H1 (cell line): Measurements from ENCODE around the gene DLG5.

ENCODE experiments used
- BRCA1 ChIP-seq: IDR thresholded peaks from 2 replicates; pipeline ENCODE4 v1.6.1; 2012; ENCODE audit warnings: low read depth, low read length, improper control_type of control experiment
- CREB1 ChIP-seq: IDR thresholded peaks from 2 replicates; pipeline ENCODE4 v1.6.1; 2012; ENCODE audit warnings: inconsistent platforms
- GTF2F1 ChIP-seq: IDR thresholded peaks from 2 replicates; pipeline ENCODE4 v1.6.1; 2012; ENCODE audit warnings: low read depth, low read length, improper control_type of control experiment, borderline replicate concordance
- JUND ChIP-seq: IDR thresholded peaks from 2 replicates; pipeline ENCODE4 v1.6.1; 2011; ENCODE audit warnings: mild to moderate bottlenecking, improper control_type of control experiment, low read length
- MAFK ChIP-seq: IDR thresholded peaks from 2 replicates; pipeline ENCODE4 v1.6.1; 2012; ENCODE audit warnings: low read depth, mild to moderate bottlenecking, improper control_type of control experiment, low read length
- POLR2A ChIP-seq, 2 experiments: IDR thresholded peaks; 1 replicate in 1 of 2; 2 replicates in 1 of 2; pipeline ENCODE4 v1.6.1; 2011; ENCODE audit warnings: low read depth in 2 of 2, low read length in 2 of 2, mild to moderate bottlenecking in 2 of 2; ENCODE audit errors: control extremely low read depth in 1 of 2
- SRF ChIP-seq: IDR thresholded peaks from 2 replicates; pipeline ENCODE4 v1.6.1; 2011; ENCODE audit warnings: mild to moderate bottlenecking, low read depth, low read length, moderate library complexity
- TF ChIP-seq, protein P1 (sequence below), 3 experiments: IDR thresholded peaks; 1 replicate in 2 of 3; 2 replicates in 1 of 3; pipeline versions ENCODE4 v1.5.1 to v1.6.1; 2011; ENCODE audit warnings: low read length in 3 of 3, mild to moderate bottlenecking in 3 of 3, inconsistent platforms in 2 of 3, low read depth in 1 of 3, moderate library complexity in 1 of 3; ENCODE audit not compliant: insufficient read depth in 1 of 3; ENCODE audit errors: control extremely low read depth in 1 of 3

- TF ChIP-seq JUND = no peak
- no peak for TF ChIP-seq SRF
- TF ChIP-seq GTF2F1 = no peak
- TF ChIP-seq, protein P1, sequence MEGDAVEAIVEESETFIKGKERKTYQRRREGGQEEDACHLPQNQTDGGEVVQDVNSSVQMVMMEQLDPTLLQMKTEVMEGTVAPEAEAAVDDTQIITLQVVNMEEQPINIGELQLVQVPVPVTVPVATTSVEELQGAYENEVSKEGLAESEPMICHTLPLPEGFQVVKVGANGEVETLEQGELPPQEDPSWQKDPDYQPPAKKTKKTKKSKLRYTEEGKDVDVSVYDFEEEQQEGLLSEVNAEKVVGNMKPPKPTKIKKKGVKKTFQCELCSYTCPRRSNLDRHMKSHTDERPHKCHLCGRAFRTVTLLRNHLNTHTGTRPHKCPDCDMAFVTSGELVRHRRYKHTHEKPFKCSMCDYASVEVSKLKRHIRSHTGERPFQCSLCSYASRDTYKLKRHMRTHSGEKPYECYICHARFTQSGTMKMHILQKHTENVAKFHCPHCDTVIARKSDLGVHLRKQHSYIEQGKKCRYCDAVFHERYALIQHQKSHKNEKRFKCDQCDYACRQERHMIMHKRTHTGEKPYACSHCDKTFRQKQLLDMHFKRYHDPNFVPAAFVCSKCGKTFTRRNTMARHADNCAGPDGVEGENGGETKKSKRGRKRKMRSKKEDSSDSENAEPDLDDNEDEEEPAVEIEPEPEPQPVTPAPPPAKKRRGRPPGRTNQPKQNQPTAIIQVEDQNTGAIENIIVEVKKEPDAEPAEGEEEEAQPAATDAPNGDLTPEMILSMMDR (IDR thresholded peaks at IDR 0.05; ENCODE audit: control extremely low read depth in 1 of 3, insufficient read depth in 1 of 3, low read depth in 1 of 3, low read length in 3 of 3) = no peak
- TF ChIP-seq POLR2A (IDR thresholded peaks at IDR 0.05; ENCODE audit: control extremely low read depth in 1 of 2, low read depth in 2 of 2, low read length in 2 of 2) = no peak
- TF ChIP-seq CREB1 = no peak
- no peak for TF ChIP-seq BRCA1
- TF ChIP-seq MAFK = no peak
These were observed 137.5 kb downstream of the DLG5 start for GRCh38 chr10:77789016-77789415.
